ENCODE measurements around the gene NPTX1.

Gene NPTX1

DNA sequence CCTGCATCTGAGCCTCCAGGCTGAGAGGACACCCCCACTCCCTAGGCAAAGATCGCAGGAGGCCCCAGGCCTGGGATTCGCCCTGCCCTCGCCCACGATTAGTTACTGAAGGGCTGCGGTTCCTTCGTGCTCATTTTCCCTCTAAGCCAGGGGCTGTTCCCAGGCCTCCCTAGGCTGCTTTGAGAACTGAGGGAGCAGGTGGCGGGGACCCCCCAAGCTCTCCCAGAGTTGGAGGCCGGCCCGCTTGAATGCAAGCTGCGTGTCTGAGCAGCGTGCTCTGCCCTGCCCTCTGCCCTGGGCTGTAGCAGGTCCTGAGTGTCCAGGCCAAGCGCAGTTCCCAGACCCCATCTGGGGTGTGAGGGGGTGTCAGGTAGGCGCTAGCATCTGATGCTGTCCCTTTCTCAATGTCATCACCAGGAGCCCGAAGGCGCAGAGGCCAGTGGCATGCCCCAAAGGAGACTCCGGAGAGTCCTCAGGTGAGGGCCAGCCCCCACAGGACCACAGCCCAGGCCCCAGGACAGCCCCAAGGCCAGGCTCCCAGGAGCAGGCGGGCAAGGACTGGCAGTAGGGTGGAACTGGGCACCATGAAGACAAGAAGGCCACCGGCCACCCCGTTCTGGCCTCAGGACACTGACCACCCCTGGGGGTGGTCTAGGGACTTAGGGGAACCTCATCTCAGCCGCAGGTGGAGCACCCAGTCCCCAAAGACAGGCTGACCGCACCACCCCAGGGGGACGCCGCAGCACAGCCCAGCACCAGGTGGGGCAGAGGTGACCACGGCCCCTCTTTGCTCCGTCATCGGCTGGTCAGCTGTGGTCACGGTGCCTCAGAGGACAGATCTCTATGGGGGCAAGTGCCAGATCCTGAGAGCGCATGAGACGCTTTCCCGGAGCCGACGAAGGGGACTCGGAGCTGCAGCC lies 46.8 kb downstream of the NPTX1 start:
- in situ Hi-C loops (cut with HindIII; ENCODE audit: low sequenced_read_pairs): no loop called here

DNA sequence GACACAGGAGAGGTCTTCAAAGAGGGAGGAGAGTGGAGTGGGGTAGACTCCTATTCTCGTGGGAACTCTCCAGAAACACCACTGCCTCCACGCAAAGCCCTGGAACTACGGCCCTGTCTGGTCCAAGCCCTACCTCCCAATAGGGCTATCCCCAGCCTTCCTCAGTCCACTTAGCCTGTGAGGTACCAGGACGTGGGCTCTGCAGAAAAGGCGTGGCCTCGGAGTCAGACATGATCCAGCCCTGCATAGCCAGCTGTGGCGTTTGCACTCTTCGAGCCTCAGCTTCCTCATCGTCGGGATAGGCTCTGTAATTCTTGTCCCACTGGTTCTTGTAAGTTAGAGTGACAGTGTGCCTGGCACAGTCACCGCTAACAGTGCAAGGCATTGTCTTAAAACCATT lies 47.6 kb downstream of the NPTX1 start:
- in situ Hi-C loops (cut with HindIII; ENCODE audit: low sequenced_read_pairs): no loop called here

DNA sequence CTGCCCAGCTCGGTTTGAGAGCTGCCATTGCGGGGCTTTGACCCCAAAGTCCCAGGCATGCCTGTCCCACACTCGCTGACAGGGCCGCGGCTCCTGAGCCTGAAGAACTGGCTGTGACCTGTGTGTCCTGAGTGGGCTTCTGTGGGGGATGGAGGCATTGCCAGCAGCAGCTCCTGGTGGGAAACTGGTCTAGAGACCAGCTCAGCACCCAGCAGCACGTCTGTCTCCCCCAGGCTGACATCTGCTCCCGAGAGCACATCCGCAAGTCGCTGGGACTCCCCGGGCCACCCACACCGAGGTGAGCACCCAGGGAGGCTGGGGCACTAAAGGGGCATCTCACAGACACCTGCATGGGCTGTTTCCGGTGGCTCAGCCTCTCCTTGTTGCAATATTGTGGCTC lies 48.0 kb downstream of the NPTX1 start:
- in situ Hi-C loops (cut with HindIII; ENCODE audit: low sequenced_read_pairs): no loop called here

DNA sequence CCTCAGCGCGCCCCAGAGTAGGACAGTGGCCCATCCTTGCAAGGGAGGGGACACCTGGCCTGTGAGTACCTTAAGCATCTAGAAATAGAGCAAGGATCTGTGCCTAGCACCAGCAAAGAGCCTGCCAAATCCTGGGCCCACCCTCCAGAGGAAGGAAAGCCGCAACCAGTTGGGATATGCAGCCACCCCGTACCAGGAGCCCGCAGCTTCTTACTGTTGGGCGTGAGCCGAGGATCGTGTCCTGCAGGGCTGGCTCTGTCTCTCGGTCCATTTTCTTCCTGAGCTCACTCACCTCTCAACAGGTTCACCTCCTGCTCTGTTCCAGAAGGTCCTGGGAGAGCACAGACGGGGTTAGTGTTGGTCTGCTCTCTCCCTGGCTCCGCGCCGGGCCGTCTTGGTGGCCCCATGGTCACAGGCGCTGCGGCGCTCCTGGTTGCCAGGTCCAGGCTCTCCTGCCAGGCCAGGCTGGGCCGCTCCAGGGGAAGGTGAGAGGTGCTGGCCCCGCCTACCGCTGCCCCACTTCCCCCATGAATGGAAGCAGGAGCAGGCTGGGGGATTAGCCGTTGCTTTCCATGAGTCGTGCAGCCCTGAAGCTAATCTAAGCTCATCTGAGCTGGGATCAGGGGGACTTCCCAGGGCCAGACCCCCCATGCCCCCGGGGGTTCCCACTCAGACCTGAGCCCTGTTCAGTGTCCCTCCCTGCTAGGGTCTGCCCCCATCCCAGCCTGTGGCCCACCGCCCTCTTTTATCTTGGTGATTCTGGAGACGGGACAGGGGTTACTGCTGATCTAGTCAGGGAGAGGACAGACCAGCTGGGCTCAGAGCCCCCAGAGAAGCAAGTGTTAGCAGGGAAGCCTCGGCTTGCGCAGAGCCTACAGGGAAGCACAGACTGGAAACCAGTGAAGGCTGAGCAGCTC lies 48.8 kb downstream of the NPTX1 start:
- in situ Hi-C loops (cut with HindIII; ENCODE audit: low sequenced_read_pairs): no loop called here

DNA sequence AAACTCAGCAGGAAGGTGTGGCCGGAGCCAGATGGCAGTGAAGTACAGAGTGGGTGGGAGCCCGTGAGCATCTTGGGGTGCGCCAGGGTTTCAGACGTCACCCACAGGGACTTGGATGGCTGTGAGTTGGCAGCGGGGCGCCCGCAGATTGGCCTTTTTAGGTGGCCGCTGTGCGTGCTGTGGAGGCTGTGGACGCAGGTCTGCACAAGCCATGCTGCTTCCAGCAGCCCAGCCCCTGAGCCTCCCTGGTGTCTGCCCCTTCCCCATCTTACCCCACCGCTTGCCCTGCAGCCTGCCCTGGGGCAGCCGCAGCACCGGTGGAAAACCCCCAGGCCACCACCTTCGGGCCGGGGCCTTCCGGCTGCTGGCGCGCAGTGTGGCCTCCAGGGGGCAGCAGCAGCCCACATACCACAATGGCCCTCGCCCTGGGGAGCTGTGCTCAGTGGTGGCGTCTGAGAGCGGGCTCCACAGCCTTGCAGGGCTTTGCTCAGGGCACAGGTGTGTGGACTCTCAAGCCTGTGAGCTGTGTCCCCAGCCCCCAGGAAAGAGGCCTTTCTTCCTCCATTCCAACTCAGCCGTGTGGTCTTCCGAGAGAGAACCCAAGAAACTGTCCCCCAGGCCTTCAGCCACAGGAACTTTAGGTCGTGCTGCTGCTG lies 49.6 kb downstream of the NPTX1 start:
- in situ Hi-C loops (cut with HindIII; ENCODE audit: low sequenced_read_pairs): no loop called here

DNA sequence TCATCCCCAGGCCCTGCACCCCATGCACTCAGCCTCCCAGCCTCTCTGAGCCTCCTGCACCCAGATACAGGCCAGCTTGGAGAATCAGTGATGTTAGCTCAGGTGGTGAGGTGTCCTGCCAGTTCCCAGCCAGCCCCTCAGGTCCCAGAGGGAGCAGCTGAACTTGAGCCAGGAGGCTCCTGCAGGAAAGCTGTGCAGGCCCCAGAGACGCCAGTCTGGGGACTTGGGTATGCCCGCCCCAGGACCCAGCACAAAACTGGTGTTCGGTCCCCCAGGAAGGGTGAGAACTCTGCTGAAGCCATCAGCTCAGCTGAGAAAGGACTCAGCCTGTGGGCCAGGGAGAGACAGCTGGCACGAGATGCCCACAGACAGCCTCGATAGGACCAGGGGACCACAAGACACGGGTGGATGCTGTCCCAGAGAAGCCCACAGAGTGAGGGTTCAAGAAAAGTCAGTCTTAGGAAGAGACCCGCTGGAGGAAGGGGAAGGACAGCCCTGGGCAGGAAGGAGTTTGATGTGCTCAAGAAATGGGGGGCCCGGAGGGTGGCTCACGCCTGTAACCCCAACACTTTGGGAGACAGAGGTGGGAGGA lies 50.5 kb downstream of the NPTX1 start:
- in situ Hi-C loops (cut with HindIII; ENCODE audit: low sequenced_read_pairs): no loop called here

DNA sequence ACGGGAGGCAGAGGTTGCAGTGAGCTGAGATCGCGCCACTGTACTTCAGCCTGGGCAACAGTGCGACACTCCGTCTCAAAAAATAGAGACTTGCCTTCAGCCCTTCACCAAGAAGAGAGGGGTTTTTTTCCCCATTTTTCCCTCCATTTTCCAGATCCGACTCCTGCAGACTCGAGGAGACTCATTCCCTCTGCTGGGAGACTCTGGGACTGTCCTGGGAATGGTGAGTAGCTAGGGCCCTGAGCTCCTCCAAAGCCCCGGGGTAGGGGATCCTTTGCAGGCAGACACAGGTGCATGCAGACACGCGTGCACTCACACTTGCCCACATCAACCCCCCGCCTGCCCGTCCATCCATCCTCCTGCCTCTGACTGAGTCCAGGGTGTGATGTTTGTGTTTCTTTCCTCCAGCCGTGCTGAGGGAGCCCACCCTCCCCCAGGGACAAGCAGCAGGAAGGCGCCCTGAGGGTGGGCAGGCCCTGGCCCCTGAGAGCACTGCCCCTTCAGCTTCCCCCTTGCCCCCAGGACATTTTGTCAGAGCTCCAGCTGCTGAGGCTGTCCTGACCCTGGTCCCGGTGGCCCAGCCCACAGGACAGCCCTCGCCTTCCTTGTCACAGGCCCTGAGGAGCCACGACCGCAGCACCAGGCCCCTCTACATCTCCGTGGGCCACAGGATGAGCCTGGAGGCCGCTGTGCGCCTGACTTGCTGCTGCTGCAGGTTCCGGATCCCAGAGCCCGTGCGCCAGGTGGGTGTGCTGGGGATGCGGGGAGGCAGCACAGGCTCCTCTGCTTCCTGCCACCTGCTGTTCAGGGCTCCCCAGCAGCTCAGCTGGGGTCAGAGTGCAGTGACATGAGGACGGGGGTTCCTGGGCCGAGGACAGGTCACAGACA lies 51.3 kb downstream of the NPTX1 start:
- in situ Hi-C loops (cut with HindIII; ENCODE audit: low sequenced_read_pairs): no loop called here

DNA sequence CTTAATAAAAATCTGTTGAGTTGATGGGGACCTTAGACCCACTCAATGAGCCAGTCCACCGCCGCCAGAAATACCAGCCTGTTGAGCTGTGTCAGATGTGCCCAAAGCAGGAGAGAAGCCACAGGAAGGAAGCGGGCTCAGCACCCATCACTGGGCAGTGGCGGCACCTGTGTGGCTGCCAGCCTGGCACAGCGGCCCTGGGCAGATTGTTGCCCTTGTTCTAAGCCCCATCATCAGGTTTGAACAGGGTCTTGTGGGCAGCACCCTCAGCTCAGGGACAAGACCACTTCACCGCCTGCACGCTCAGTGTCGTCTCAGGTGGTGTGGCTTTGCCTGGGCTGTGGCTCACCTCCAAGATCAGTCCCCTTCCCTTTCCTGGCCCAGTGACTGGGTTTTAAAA lies 52.1 kb downstream of the NPTX1 start:
- in situ Hi-C loops (cut with HindIII; ENCODE audit: low sequenced_read_pairs): no loop called here

DNA sequence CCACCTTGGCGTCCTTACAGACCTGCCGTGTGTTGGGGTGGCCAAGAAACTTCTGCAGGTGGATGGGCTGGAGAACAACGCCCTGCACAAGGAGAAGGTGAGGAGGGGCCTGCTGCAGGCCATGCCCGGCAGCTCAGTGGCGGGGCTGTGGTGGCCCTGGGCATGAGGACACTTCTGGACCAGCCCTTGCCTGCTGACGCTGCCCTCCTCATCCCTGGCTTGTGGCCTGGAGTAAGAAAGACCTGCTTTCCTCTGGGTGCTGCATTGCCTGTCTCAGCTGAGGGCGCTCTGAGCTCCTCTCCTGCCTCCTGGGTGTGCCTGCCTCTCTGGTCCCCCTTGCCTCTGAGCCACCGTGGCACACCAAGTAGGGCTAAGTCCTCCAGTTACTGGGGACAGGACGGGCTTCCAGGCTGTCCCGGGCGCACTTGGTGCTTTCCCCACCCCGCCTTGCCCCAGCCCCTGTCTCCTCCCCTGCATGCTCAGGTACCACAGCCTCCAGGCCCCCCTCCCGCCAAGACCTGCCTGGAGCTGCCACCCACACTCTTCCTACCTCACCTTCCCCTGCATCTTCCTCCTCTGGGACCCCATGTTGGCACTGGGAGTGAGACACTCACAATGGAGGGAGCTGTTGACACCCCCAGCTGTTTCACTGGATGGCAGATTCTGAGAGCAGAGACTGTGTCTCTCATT lies 52.7 kb downstream of the NPTX1 start:
- in situ Hi-C loops (cut with HindIII; ENCODE audit: low sequenced_read_pairs): no loop called here

DNA sequence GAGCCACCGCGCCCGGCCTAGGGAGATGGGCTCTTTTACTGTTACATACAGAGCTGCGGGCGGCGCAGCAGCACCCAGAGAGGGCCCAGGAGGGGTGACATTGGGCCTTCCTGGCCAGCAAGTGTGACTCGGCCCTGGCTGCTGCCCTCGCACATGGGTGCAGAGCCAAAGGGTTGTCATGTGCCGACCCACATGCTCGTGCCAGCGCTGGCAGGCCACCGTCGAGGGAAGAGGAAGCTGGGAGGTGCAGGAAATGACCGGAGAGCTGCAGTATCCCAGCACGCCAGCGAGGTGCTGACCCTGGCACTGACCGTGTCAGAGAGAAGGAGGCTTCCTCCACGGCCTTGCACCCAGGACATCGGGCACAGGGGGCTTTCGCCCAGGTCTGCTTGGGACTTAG lies 53.4 kb downstream of the NPTX1 start:
- in situ Hi-C loops (cut with HindIII; ENCODE audit: low sequenced_read_pairs): no loop called here

DNA sequence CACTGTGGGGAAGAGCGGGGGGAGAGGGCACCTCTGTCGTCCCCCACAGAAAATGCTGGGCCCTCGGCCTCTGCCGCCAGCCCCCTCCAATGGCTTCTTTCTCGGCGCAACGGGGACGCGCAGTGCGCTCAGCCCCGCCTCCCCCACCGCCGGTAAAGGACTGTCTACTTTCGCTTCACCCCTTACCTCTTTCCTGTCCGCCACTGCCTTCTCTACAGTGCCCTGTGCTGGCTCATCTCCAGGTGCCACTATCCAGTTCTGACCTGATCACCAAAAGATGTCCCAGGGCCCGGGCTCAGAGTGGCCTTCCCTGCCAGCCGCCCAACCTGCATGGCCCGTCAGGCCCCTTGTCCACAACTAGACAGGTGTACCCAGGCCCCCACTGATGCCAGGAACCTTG lies 54.1 kb downstream of the NPTX1 start:
- in situ Hi-C loops (cut with HindIII; ENCODE audit: low sequenced_read_pairs): no loop called here

DNA sequence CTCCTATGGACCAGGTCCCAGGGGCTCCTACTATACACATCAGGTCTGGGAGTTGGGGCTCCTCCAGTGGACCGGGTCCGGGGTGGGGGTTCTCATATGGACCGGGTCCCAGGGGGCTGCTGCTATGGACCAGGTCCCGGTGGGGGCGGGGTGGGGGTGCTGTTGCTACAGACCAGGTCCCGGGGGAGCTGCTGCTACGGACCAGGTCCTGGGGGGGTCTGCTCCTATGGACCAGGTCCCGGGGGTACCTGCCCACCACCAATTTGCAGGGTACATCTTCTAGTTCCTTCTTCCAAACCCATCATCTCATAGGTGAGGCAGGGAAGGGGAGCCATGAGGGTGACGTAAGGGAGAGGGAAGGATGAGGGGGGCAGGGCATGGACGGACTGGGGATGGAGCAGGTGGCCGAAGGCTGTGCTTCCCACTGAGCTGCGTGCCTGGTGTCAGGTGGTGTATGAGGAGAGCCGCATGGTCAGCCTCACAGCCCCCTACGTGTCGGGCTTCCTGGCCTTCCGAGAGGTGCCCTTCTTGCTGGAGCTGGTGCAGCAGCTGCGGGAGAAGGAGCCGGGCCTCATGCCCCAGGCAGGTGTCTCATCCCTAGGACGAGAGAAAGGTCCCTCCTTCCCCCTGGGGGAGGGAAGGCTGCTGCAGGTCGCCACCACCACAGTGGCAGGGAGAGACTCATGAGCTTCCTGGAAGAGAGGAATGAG lies 54.9 kb downstream of the NPTX1 start:
- in situ Hi-C loops (cut with HindIII; ENCODE audit: low sequenced_read_pairs): no loop called here

DNA sequence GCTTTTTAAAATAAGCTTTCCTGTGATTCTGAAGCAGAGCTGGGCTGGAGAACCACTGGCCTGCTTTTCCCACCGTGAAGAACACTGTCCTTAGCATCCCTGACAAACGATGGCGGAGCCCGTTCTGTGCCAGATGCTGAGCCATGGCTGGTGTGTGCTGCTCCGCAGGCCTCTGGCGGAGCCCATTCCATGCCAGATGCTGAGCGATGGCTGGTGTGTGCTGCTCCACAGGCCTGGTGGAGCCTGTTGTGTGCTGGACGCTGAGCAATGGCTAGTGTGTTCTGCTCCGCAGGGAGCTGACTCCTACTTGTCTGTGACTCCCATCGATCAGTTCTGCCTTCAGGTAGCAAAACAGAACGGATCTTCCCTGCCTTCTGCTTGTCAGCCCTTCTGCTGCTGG lies 57.2 kb downstream of the NPTX1 start:
- in situ Hi-C loops (cut with HindIII; ENCODE audit: low sequenced_read_pairs): no loop called here

DNA sequence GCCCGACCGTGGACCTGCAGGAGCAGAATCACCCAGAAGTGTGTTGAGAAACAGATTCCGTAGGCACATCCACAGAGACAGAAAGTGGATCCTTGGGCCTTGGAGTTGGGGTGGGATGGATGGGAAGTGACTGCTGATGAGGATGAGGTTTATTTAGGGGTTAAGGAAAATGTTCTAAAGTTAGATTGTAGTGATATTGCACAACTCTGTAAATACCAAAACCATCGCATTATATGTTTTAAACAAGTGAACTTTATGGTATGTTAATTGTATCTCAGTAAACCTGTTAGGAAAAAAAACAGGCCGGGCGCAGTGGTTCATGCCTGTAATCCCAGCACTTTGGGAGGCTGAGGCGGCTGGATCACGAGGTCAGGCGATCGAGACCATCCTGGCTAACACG lies 57.8 kb downstream of the NPTX1 start:
- in situ Hi-C loops (cut with HindIII; ENCODE audit: low sequenced_read_pairs): no loop called here
